ENCODE data around the gene ARL4C.

ARL4C gene

GRCh38 chr2:234497594-234498235 is 834 bp upstream of the ARL4C start:
- no peak for DNase-seq

DNA sequence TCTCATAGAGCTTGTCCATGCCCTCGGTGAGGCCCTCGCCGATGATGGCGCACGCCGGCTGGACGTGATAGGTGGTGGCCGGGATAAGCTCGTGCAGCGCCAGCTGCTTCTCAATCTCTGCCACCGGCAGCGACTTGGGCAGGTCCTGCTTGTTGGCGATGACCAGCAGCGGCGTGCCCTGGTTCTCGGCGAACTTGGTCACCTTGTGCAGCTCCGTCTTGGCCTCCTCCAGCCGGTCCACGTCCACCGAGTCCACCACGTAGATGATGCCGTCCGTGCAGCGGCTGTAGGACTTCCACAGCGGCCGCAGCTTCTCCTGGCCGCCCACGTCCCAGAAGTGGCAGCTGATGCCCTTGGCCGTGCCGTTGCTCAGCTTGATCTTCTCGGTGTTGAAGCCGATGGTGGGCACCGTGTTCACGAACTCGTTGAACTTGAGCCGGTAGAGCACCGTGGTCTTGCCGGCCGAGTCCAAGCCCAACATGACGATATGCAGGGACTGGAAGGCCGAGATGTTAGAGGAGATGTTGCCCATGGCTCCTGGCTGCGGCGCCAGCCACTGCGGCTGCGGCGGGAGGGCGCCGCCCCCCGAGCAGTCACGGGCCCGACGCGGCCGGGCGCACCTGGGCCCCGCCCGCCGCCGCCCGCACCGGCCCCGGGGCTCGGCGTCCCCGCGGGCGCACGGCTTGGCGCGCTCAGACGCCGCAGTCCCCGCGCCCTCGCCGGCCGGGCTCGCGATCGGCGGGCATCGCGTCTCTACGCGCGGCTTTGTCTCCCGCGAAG is 636 bp downstream of the ARL4C start:
- DNase-seq = peak; percentile 87

DNA sequence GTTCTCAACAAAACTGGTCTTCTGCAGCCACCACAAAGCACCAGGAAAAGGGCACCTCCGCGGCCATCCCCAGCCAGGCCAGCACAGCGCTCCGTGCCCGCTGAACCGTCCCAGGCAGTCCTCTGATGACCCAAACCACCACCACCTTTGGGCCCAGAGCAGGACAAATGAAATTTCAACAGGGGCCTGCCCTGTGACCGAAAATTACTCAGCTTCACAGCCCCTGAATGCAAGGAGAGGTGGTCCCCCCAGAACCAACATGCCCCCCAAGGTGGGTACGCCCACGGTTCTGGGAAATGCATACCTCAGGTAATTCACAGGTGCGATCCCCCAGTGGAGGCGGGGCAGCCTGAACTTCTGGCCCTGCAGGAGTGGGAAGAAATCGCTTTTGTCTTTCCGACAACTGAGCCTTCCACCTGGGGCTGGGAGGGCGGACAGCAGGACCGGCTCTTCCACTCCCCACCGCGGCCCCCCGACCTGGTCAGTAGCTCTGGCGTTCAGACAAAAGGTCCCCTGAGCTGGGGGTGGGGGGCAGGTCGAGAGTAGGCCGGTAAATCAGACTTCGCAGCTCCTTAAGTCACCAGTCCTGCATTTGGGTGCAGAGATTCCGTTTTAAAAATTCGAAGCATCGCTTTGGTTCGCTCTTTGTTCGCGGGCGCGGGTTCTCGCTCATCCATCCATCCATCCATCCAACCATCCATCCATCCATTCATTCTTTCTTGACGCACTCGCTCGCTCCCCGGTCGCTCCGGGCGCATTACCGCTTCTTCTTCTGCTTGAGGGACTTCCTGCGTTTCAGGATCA is 1.4 kb downstream of the ARL4C start:
- DNase-seq = peak; percentile 64

DNA sequence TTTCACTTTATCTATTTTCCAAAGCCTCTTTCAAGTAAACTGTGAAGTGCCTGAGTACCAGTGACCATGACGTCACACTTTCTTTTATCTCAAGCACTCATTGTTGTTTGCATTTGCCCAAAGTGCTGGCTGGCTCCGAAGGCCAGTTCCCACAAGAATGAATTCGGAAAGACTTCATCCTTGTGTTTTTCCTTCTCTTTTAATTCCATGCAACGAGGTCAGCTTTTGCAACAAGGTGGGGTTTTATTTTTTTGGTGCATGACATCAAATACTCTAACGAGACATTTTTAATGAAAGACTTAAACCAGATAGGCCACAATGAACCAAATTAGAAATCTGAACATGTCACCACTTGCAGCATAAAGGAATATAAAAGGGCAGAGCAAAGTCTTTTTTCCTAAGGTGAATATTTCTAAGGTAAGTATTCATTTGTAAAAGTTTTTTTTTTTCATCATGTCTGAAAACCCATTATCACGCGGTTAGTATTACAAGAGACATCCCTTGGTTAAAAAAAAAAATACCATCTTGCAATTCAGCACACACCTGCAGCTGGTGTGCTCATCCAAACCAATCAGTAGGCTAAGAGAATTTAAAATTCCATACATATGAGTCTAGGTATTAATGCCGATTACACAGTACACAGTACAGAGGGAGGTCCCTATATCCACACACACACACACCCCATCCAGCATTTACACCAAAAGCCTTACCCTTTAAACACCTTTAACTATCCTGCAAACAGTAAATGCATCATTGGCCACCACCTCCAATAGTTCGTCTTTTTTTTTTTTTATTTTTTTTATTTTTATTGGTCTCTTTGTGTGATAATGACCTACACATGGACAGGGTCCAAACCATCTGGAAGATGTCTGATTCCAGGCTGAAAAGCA is 2.3 kb downstream of the ARL4C start:
- peak; percentile 69 for DNase-seq

- peak; percentile 36 for DNase-seq
Measured at GRCh38 chr2:234493796-234494195, 3.1 kb downstream of the ARL4C start.

GRCh38 chr2:234492717-234493485 is 4.0 kb downstream of the ARL4C start:
- DNase-seq = peak; percentile 41

GRCh38 chr2:234491897-234492296 is 5.0 kb downstream of the ARL4C start:
- no peak for DNase-seq

DNA sequence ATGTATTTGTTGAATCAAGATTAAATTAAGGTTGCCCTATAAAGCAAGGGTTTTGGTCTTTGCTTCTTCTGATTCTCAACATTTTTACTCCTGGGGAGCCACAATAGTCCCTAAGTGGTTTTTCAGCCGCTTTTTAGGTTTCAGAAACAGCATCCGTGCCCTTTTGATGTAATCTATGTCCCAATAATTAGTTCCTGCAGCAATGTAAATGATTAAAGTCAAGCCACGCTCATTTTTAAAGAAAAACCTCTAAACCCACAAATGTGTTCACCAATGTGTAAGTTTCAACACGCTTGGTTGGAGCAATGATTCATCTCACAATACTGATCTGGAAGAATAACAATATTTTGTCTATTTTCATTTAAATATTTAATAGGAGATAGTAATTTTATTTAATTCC is 5.6 kb downstream of the ARL4C start:
- no peak for DNase-seq

GRCh38 chr2:234490271-234491091 is 6.4 kb downstream of the ARL4C start:
- no peak for DNase-seq

DNA sequence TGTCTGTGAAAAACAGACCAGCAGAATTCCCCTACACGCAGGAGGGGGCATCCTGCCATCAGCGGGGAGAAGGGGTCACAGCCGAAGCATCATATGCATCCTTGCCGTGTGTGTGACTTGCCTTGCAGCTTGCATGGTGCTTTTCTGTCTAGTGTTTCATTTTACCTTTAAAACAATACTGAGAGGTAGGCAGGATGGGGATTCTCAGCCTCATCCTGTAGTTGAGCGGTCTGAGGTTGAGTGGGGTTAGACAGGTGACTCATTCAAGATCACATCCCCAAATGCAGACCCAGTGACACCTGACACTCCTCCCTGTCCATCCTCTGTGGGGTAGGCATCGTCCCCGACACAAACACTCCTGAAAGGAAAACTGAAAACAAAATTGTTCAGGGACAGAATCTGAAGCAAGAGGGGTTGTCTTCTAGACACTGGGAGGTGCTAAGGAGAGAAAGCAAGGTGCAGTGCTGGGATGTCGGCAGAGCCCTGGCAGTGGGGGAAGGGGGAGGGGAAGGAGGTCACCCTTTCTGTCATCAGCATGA is 7.9 kb downstream of the ARL4C start:
- DNase-seq = no peak

- DNase-seq = no peak
Measured at GRCh38 chr2:234488486-234488885, 8.4 kb downstream of the ARL4C start.

- no peak for DNase-seq
Measured at GRCh38 chr2:234487356-234487755, 9.5 kb downstream of the ARL4C start.

GRCh38 chr2:234483568-234484251 is 13.2 kb downstream of the ARL4C start:
- DNase-seq = no peak

- DNase-seq = no peak
Measured at GRCh38 chr2:234481301-234481700, 15.6 kb downstream of the ARL4C start.

GRCh38 chr2:234480337-234480736 is 16.5 kb downstream of the ARL4C start:
- DNase-seq = no peak

GRCh38 chr2:234479465-234479864 is 17.4 kb downstream of the ARL4C start:
- no peak for DNase-seq

DNA sequence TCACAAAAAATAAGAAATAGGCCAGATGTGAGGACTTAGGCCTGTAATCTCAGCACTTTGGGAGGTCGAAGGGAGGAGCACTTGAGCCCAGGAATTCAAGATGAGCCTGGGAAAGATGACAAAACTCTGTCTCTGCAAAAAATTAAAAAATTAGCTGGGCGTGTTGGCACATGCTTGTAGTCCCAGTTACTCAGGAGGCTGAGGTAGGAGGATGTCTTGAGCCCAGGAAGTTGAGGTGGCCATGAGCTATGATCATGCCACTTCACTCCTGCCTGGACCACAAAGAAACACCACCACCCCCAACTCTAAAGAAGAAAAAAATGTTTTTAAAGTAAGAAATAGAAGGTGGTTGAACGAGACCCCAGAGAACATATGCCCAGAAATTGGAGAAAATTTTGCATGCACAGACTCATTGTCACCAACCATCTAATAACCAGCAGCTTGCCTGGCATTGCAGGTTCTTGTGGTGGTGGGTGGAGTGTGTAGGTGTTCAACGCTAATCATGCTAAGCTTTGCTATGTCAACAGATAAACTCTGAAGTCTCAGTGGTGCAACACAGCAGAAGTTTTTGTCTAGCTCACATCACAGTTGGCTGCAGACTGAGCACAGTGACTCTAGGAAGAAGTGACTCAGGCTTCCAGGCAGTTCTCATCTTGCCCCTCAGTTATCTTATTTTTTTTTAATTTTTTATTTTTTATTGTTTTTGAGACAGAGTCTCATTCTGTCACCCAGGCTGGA is 18.6 kb downstream of the ARL4C start:
- no peak for DNase-seq

DNA sequence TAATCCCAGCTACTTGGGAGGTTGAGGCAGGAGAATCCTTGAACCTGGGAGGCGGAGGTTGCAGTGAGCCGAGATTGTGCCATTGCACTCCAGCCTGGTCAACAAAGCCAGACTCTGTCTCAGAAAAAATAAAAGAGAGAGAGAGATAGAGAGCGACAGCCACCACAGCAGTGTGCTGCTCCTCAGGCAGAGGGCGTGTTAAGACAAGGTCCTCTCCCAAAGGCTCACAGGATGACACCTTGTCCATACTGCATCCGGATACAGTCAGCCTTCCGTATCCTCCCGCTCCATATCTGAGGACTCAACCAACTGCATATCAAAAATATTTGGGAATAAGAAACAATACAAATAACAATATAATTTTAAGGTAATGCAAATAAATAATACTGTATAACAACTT is 20.1 kb downstream of the ARL4C start:
- no peak for DNase-seq

- no peak for DNase-seq
Measured at GRCh38 chr2:234474654-234475053, 22.2 kb downstream of the ARL4C start.

Data from retina (tissue), 1 donor.